ENCODE measurements around the gene FGD5.

GRCh38 chr3:14832975-14833722 lies 14.4 kb downstream of the FGD5 start:
- TF ChIP-seq CTCF (IDR thresholded peaks at IDR 0.05), result no peak
- no peak for TF ChIP-seq POLR2A (IDR thresholded peaks at IDR 0.05)
